Measurements from ENCODE around the gene BAHCC1. TPM values are rescaled to one million over a fixed set of nuclear protein-coding genes. Genes with fewer than 3 reads are reported as not detected.

The BAHCC1 gene
- total RNA-seq, 2 experiments from 2014 or later, result 0.40 to 0.65 TPM

GRCh38 chr17:81468770-81469121, 73.5 kb downstream of the BAHCC1 start:
- ATAC-seq (no peak), DNase-seq (no peak)
- Mint-ChIP-seq H3K27me3 (no peaks in the 10 kb centered on the region), H3K9me3 (no peaks in the 10 kb centered on the region), H3K4me3 (no peak overlapping the region), H3K4me1 (ENCODE audit: low read depth) (no peaks in the 10 kb centered on the region), H3K27ac (no peak overlapping the region), H3K36me3 (ENCODE audit: low read depth) (no peaks in the 10 kb centered on the region)
- ChIA-PET POLR2A (no interaction called here), CTCF (no interaction called here)
- intact Hi-C loops (cut with micrococcal nuclease), result no loop called here
- TF ChIP-seq, protein P1, sequence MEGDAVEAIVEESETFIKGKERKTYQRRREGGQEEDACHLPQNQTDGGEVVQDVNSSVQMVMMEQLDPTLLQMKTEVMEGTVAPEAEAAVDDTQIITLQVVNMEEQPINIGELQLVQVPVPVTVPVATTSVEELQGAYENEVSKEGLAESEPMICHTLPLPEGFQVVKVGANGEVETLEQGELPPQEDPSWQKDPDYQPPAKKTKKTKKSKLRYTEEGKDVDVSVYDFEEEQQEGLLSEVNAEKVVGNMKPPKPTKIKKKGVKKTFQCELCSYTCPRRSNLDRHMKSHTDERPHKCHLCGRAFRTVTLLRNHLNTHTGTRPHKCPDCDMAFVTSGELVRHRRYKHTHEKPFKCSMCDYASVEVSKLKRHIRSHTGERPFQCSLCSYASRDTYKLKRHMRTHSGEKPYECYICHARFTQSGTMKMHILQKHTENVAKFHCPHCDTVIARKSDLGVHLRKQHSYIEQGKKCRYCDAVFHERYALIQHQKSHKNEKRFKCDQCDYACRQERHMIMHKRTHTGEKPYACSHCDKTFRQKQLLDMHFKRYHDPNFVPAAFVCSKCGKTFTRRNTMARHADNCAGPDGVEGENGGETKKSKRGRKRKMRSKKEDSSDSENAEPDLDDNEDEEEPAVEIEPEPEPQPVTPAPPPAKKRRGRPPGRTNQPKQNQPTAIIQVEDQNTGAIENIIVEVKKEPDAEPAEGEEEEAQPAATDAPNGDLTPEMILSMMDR (IDR thresholded peaks at IDR 0.05), result no peak

DNA sequence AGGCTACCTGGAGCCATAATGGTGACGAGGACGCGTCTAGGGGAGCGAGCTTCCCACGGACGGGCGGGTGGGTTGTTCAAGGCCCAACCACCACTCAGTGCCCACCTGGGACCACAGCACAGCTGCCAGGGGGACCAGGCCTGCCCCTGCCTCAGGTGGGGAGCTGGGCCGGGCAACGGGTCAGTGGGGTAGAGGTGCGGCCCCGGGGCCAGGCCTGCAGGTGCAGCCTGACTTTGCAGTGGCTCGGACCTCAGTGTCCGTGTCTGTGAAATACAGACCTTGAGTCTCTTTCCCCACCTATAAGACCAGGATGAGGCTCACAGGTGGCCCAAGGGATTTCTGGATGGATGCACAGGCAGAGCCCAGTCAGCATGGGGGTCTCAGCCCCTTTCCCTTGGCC, 74.0 kb downstream of the BAHCC1 start:
- no peaks in the 10 kb centered on the region for H3K27me3 Mint-ChIP-seq
- no peaks in the 10 kb centered on the region for H3K4me1 Mint-ChIP-seq (ENCODE audit: low read depth)
- intact Hi-C loops (cut with micrococcal nuclease), result no loop called here
- ATAC-seq (no peak), DNase-seq (no peak)
- CTCF ChIA-PET, result no interaction called here
- H3K4me3 Mint-ChIP-seq, result no peak overlapping the region
- no peaks in the 10 kb centered on the region for H3K9me3 Mint-ChIP-seq
- H3K27ac Mint-ChIP-seq, result no peak overlapping the region
- TF ChIP-seq, protein P1 (IDR thresholded peaks at IDR 0.05), result no peak
- POLR2A ChIA-PET, result no interaction called here
- no peaks in the 10 kb centered on the region for H3K36me3 Mint-ChIP-seq (ENCODE audit: low read depth)

DNA sequence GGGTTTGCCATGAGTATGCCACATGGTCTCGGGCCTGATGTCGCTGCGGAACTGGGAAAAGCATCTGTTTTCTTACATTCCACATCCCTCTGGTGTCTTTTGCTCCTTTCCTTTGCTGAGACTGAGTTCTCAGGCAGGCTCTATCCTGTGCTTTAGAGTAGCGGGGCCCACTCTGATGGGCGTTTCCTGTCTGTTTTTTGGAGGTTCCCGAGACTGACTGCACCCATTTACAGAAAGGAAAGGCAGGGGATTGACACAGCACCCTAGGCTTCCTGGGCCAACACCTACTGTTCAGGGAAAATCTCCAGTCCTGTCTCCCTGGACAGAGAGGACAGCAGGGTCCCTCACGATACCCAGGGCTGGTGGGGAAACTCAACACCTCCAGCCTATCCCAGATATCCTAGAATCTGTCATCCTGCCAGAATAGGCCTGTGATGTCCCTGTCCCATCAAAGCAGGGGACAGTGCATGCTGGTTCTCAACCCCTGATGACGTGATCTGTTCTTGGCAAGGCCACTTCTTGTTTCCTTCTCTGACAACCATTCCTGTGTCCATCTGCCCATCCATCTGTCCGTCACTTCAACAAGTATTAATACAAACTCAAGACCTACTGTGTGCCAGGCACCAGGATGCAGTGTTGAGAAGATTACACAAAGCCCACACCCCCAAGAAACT, 75.2 kb downstream of the BAHCC1 start:
- no peaks in the 10 kb centered on the region for H3K9me3 Mint-ChIP-seq
- ChIA-PET CTCF (no interaction called here), POLR2A (no interaction called here)
- ATAC-seq (no peak), DNase-seq (no peak)
- H3K36me3 Mint-ChIP-seq (ENCODE audit: low read depth), result no peaks in the 10 kb centered on the region
- no peak overlapping the region for H3K4me3 Mint-ChIP-seq
- H3K4me1 Mint-ChIP-seq (ENCODE audit: low read depth), result no peaks in the 10 kb centered on the region
- intact Hi-C loops (cut with micrococcal nuclease), result no loop called here
- H3K27ac Mint-ChIP-seq, result no peak overlapping the region
- no peaks in the 10 kb centered on the region for H3K27me3 Mint-ChIP-seq
- TF ChIP-seq, protein P1 (IDR thresholded peaks at IDR 0.05), result no peak

- DNase-seq (no peak), ATAC-seq (no peak)
- H3K4me3 Mint-ChIP-seq, result no peak overlapping the region
- intact Hi-C loops (cut with micrococcal nuclease), result no loop called here
- ChIA-PET POLR2A (no interaction called here), CTCF (no interaction called here)
- no peaks in the 10 kb centered on the region for H3K36me3 Mint-ChIP-seq (ENCODE audit: low read depth)
- no peak overlapping the region for H3K27ac Mint-ChIP-seq
- TF ChIP-seq, protein P1 (IDR thresholded peaks at IDR 0.05), result no peak
- no peaks in the 10 kb centered on the region for H3K9me3 Mint-ChIP-seq
- H3K27me3 Mint-ChIP-seq, result no peaks in the 10 kb centered on the region
- no peaks in the 10 kb centered on the region for H3K4me1 Mint-ChIP-seq (ENCODE audit: low read depth)
These were observed 75.9 kb downstream of the BAHCC1 start for GRCh38 chr17:81470944-81471817.

DNA sequence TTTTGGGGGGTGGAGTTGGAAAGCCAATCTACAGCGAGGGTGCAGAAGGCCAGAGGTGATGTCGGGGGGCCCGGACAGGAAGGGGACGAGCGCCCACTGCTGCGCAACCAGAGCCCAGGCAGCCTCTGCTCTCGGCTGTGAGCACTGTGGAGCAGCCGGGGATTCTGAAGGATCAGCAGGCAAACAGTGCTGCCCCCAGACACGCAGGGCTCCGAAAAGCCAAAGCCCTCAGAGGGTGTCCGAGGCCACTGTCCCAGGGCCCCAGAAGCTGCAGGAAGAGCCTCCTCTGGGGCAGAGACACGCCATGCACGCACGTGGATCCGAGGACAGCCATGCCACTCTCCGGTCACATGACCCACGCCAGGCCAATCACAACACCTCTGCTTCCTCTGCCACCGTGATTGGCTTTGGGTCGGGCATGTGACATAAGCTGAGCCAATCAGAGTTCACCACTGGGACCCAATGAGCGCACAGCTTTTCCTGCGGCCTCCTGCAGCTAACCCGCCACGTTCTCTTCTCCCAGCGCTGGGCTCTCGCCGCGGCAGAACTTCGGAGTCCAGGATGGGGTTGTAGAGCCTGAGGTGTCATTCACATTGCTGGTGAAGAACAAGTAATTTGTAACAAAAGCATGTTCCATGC, 76.7 kb downstream of the BAHCC1 start:
- Mint-ChIP-seq H3K27me3 (no peaks in the 10 kb centered on the region), H3K27ac (no peak overlapping the region), H3K36me3 (ENCODE audit: low read depth) (no peaks in the 10 kb centered on the region), H3K4me1 (ENCODE audit: low read depth) (no peaks in the 10 kb centered on the region), H3K4me3 (no peak overlapping the region), H3K9me3 (no peaks in the 10 kb centered on the region)
- peak; percentile 45 for DNase-seq
- ChIA-PET POLR2A (interaction anchor here (0.6 kb wide), 1 partner anchor 57 kb away, joined by 3 read pairs; no protein-coding TSS in a partner anchor), CTCF (interaction anchor here (1.4 kb wide), 1 partner anchor 12 kb away, joined by 5 read pairs; no protein-coding TSS in a partner anchor)
- TF ChIP-seq, protein P1 (IDR thresholded peaks at IDR 0.05), result no peak
- peak; percentile 68 for ATAC-seq
- intact Hi-C loops (cut with micrococcal nuclease), result no loop called here
